GM19023 (cell line): ENCODE measurements around the gene MLC1.

Experiments
- ATAC-seq: cut with Tn5 transposase; IDR thresholded peaks from one replicate; pipeline ENCODE4 v1.9.1; 2021; ENCODE audit warnings: mild to moderate bottlenecking, moderate library complexity; ENCODE audit not compliant: unreplicated experiment

The MLC1 gene

DNA sequence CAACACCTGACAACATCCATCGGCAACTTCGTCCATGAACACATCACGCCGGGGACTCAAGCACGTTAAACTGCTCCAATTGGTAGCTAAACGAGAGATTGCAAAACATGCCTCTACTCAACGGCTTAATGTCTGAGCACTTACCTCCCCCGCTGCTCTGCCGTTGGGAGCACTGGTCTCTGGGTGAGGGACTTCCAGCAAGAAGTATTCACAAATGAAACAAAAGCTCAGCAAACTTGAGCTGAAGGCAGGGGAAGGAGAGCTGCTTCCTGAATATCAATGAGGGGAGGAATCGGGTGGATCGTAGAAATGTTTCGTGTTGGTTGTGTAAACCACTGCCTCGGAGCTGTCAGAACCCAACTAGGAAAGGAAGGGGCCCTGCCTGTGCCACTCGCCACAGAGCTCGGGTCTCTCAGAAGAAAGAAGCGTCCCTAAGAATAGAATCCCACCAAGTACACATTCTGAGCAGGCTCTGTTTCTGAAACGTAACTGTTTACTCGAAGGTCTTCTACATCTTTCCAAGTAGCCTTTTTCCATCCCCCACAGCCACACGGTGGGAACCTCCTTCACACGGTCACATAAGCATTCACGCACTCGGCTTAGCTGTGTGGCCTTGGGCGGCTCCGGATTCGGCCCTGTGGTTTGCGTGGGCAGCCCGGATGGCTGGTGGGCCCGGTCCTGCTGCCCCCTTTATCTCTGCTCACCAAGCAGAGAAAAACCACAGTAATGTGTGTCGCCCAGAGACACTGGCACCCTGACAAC, at the start of gene MLC1:
Gene MLC1, minus strand, starts transcription at position 216 of the 762 bp plus-strand sequence. CDS start 524 bp downstream, outside the sequence.
- no peak for ATAC-seq

DNA sequence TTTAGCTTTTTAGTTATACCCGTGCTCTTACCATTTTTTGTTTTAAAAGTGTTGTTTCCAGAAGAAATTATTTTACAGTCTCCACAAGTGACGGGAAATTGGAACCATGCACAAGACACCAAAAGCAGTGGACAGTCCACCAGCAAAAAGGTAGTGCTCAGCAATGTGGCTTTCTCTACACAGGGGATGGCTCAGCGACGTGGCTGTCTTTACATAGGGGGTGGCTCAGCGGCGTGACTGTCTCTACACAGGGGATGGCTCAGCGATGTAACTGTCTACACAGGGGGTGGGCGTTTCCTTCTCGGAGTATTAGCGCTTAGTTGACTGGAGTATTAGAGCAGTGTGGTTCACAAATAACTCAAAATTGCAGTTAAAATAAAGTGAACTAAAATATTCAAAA, 49.3 kb upstream of the MLC1 start:
- ATAC-seq = no peak

DNA sequence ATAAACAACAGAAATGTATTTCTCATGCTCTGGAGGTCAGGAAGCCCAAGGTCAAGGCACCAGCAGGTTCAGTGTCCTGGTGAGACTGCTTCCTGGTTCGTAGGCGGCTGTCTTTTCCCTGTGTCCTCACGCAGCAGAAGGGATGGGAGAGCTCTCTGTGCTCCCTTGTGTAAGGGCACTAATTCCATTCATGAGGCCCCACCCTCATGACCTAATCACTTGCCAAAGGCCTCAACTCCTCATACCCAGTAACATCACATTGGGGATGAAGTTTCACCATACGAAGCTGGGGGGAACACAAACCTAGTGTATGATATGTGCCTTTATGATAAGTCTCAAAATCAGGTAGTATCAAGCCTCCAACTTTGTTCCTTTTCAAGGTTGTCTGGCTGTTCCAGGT, 46.7 kb upstream of the MLC1 start:
- ATAC-seq = no peak

DNA sequence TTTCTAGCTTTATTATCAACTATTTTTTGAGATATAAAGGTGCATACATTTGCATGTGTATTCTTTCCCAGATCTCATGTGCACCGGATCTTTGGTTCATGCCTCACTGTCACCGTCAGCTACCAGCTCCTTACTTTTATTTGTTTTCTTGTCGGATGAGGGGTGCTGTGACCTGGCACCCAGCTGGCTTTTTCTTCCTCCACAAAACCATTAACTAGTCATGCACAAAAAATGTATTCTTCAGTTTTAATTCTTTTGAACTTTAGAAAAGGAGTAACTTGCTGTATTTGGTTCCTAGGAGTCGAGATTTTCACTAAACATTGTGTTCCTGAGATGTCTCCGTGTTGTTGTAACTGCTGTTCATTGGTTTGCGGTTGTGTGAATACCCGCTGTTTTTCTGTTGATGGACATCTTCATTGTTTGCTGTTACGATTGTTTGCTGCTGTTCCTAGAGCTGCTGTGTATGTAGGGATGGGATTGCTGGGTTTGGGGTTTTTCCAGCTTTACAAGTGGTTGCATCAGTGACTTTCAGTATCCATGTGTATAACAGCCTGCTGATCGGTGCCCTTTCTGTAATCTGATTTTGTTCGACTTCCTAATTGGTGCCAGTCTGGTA, 44.0 kb upstream of the MLC1 start:
- ATAC-seq = no peak

DNA sequence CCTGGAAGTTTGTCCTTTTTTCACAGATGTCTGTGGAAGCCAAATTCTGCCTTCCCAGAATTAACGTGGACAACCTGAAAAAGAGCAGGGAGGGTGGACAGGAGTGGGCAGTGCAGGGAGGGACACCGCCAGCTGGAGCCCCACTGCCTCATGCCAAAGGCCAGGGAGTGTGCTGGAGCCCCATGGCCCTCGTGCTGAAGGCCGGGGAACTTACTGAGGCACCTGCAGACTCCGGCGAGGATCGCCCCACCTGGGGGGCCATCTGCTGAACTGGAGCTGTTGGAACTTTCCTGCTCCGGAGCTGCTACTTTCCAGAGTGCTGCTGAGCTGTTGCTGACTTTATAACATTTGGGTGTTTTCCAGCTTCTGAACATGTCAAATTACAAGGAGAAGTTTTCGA, 39.8 kb upstream of the MLC1 start:
- no peak for ATAC-seq

DNA sequence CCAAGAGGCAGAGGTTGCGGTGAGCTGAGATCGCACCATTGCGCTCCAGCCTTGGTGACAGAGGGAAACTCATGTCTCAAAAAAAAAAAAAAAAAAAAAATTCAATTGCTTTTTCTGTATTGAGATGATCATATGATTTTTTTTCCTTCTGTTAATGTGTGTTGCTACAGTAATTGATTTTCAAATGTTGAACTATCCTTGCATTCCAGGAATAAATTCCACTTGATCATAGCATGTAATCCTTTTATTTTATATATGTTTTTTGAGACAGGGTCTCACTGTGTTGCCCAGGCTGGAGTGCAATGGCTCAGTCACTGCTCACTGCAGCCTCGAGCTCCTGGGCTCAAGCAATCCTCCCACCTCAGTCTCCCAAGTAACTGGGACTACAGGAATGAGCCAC, 37.9 kb upstream of the MLC1 start:
- ATAC-seq = no peak

DNA sequence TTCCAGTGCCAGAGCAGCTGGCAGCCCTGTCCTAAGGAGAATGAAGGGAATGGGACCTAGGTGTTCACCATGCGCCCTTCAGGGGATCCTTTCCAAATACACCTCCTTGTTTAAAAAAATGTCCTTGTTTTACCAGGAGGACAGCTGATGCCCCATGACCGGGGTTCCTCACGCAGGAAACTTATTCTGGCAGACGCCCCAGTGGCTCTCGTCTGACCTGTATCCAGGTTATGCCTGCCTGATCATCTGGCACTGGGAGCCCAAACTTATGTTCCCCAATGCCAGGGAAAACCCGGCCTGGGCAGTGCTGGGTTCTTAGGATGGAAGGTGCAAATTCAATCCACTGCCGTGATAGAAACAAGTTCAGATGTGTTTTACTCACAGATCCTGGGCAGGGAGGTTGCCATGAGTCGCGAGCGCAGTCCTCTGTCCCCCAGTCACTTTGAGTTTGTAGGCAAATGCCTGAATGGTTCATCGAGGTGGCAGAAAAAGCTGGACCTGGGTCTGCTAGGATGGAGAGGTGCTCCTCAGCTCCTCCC, 36.0 kb upstream of the MLC1 start:
- ATAC-seq = no peak

DNA sequence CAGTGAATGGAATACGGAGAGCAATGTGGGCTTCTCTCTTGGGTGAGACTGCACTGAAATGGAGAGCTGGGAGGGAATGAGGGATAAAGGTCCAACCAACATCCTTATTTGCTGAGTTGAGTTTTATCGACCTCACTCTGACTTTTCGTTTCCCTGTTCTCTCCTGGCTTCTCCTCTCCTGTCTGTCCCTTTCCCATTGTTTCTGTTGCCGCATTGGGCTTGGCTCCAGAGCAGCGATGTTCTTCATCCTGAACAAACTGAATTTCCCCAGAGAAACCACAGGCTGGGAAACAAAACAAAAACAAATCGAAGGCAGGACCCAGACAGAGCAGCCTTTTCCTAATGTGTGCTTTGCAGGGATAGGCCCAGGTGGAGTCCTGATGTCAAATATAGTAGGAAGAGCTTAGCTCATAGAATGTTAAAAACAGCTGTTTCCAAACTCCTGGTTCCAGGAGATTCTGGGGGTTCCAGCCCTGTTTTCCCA, 34.6 kb upstream of the MLC1 start:
- no peak for ATAC-seq

DNA sequence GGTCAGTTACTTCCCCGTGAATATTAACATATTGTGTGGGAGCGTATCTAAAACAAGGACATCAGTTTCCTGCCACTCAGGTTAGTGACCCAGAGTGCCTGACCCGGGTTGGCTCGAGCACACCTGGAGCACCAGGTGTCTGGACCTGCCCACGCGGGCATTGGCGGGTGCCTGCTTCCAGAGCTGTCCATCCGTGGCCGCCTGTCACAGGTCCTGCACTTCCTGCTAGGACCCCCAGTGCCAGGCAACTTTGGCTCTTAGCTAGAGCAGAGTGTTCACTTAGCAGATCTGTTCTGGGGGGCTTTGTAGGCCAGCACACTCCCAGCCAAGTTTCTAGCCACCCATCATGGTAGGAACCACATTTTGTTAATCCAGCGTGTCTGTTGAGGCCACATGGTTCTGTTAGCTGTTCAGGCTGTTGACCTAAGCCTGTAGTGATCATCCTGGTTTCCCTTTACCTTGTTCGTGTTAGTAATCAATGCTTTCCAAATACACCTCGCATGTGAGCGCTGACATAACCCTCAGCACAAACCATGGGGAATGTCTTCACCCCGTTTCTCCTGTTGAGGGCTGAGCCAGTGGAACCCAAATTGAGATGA, 34.0 kb upstream of the MLC1 start:
- ATAC-seq = no peak

DNA sequence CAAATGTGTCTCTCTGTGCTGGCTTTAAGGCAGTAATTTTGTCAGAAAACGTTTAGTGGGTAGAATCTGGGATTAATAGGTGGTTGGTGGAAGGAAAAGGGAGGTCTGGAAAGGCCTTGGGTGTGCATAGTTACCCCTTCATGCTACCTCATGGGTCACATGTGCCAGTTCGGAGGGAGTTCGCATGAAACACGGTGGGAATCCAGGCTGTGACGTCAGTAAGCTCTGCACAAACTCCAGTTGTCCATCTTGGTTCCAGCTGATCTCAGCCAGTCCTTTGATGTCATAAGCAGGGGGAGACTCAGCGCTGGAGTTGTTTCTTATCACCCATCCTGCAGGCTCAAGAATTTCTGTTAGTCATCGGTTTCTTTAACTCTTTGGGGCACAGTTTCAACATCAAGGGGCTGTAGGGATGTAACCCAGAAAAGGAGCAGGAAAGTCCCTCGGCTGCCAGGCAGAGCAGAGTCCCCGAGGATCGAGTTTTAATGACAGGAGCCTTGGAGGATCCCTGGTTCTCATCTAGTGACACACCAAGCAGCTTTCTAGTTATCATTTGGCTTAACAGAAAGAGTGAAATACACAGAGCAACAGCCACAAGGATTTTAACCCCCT, 33.4 kb upstream of the MLC1 start:
- no peak for ATAC-seq

DNA sequence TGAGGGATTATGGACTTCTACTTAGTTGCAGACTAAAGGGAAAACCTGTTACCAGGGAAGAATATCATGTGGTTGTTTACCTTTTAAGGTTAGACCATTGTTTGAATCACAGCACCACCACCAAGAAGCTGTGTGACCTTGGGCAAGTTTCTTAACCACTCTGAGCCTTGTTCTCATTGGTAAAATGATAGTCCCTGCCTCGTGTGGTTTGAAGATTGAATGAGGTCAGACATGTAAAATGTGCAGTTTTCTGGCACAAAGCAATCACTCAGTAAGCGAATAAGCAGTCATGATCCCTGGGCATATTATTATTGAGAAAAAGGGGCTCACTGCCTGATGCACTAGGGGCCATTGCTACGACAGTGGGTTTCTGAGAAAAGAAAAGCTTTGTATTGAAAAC, 32.9 kb upstream of the MLC1 start:
- ATAC-seq = no peak

DNA sequence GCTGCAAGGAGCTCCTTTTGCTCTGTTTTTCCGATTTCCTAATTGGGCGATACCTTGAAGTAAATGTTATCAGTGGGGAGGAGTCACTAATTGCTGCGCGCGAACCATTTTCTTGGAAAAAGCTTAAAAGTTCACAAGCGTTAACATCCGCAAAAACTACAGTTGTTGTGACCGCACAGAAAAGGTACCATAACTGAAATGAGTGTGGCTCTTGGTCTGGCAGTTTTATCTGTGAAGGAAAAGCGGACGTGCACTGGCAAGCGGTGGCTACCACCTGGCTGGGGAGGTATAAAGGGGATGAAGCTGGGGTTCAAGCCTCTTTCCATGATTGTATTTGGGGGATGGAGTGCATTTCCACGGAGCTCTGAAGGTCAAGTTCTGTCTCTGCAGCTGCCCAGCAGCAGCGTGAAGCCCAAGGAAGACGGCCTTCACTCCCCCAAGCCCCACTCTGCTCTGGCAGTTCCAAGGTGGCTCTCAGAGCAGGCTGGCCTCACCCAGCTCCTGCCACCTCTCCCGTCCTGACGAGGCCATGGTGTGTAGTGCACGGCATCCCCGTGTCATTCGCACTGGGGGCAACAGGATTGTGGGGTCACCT, 32.0 kb upstream of the MLC1 start:
- ATAC-seq = no peak

DNA sequence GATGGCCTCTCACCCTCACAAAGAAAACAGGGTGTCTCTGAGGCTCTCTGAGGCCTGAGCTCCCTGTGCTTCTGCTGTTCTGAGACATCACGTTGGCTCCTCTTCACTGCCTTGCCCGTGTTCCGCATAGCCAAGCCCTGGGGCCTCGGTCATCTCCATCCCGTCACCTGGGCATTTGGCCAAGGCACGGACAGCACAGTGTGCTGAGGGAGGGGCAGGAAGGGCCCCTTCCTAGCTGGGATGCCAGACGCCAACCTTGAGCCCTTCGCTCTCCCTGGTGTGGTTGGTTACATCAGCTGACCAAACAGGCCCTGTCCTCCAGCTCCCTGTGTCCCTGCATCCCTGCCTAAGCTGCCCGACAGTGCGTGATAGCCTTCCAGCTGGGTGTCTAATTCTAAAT, 30.5 kb upstream of the MLC1 start:
- no peak for ATAC-seq

DNA sequence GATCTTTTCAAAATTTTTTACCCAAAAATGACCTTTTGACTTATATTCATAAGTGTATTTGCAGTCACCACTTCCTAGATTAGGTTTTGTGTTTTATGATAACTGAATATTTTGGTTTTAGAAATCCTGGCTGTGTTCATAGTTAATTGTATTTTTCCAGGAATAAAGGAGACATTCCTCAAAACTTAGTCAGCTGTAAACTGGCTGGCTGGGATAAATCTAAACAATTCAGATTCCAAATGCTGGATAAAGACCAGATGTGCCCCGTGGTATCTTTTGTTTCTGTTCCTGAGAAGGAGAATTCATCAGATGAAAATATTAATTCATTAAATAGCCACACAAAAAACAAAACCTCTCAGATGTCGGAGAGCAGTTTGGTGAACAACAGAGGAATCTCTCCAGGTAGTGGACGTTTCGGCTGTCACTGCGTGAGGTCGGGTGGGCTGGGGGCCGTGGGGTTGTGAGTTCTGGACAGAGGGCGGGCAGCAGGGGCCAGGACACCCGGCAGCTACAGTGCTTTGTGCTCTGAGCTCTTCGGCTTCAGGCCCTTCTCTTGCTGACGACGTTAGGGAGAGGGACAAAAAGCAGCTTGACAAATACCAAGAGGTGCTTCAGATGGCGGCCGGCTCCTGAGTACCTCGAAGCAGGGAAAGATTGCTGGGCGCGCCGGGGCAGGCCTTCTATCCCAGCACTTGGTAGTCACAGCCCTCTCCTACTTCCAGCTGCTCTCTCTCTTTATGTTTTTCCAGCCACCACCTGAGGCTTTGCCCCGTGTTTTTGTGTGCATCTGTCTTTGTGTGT, 29.2 kb upstream of the MLC1 start:
- ATAC-seq = no peak

DNA sequence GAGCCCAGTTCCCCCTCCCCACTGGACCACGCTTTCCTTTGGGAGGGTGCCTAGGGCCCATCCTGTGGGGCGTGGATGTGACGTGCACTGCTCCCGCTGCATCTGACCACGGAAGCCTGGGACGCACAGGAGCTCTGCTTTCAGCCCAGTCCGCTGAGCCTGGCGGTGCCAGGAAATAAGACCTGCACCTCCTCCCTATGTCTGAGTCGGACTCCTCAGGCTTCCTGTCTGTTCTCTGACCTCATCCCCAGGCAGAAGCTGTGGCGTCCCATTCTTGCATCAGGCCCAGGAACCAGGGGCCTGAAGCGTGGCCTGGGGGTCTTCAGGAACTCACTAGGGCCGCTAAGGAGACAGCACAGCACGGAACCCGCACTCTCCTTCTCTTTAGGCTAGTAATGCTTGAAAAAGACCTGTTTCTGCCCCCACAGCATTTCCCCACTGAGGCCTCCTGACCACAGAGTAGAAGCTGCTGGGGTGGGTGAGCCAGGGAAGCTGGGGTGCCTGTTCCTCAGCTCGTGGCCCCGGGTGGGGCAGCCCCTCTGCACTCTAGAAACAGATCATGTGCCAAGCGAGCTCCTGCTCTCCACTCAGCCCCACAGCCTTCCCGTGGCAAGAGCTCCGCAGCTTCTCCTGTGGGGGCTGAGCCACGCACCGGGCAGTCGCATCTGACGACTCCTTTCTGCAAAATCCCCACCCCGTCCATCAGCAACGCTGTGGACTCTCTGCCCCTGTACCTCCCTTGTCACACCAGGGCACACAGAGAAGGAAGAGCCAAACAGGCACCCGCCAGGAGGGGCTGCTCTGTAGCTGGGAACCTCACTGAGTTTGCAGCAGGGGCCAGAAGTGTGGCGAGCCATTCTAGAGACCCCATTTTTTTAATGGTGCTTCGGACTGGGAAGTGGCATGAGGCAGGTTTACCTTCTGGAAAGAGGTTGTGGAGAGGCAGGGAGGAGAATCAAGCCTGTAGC, 27.2 kb upstream of the MLC1 start:
- ATAC-seq = no peak

DNA sequence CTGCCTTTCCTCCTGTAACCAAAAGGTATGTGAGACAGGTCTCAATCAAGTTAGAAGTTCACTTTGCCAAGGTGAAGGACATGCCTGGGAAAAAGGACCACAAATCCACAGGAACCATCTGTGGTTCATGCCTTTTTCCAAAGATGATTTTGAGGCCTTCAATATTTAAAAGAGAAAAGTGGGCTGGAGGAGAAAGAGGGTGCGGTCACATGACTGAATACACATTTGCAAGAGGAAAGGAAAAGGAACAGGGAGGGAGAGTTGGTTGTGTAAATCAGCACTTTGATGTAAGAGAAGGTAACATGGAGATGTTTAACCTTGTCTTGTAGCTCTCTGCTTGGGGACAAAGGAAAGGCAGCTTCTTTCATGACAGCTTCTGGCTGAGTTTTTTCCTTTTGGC, 25.8 kb upstream of the MLC1 start:
- ATAC-seq = no peak

DNA sequence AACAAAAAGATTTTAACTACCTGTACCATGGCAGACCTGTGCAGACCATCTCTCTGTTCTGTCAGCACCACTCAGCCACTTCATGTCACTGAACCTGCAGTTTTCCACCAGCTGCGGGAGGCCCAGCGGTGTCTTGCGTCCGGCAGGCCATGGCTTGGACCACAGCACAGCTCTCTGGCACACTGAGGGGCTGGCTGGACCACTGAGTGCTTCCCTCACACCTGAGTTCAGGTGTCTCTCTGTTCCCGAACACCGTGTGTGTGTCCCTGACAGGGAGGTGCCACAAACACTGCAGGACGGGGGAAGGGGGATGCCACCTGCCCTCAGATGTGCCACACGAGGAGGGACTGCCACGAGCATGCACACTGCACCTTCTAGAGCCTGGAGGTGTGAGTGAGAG, 22.3 kb upstream of the MLC1 start:
- ATAC-seq = no peak

DNA sequence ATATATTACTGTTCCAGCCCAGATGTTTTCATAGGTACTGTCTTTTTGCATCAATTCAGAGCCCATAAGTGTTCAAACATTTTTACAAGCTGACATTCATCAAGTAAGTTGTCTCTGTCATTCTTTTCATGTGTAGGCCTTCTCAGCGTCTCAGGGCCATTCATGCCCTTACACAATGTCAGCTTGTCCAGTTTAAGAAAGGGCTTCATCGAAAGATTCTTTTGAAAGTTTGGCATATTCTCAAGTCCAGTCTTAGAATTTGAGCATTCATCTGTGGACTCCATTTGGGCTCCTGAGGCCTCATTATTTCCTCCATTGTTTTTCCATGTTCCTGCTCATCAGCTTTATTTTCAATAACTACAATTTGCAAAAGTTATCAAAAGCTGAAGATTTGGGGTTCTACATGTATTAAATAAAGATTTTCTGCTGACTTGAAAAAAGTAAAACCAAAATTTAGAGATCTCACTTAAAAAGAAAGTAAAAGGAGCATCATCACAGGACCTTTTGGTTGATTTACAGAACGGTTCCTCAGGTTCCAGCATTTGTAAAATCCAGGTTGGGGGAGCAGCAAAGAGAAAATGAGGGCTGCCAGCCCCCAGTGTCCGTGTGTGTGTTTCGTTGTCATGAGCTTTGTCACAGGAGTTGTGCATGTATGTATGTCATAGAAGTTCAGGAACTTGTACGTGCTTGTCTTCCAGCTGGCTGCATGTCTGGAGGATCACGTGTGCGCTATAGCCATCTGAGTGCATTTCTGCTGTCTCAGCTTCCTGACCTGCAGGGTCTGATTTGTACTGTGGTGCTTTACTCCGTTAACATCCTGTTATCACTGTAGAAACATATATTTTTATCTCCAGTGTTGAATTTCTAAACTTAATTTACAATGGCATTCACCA, 20.2 kb upstream of the MLC1 start:
- no peak for ATAC-seq
